Suprapubic skin (tissue), 4 donors: Measurements from ENCODE around the gene PDLIM3. TPM values are rescaled to one million over a fixed set of nuclear protein-coding genes. Genes with fewer than 3 reads are reported as not detected.

Experiments used
- DNase-seq, 2 donors: peaks; one replicate each; pipeline ENCODE4 v3.0.0-alpha.2; 2019; ENCODE audit warnings: low spot score in 2 of 2
- H3K27ac ChIP-seq: fragments of 200-600 bp; sonication (generic); one replicate; pipeline ENCODE4 v1.5.1; 2019
- H3K27me3 ChIP-seq: fragments of 200-600 bp; sonication (generic); one replicate; pipeline ENCODE4 v1.5.1; 2019
- H3K36me3 ChIP-seq: fragments of 200-600 bp; sonication (generic); one replicate; pipeline ENCODE4 v1.5.1; 2019
- H3K4me1 ChIP-seq: fragments of 200-600 bp; sonication (generic); one replicate; pipeline ENCODE4 v1.5.1; 2019
- H3K4me3 ChIP-seq: fragments of 200-600 bp; sonication (generic); one replicate; pipeline ENCODE4 v1.5.1; 2019; ENCODE audit warnings: mild to moderate bottlenecking
- H3K9me3 ChIP-seq: fragments of 200-600 bp; sonication (generic); one replicate; pipeline ENCODE4 v1.5.1; 2019
- EP300 ChIP-seq: sonication (generic); formaldehyde crosslinking; IDR thresholded peaks from one replicate; pipeline ENCODE4 v1.6.1; 2017; ENCODE audit warnings: antibody characterized with exemption
- POLR2A ChIP-seq, 2 donors: fragments of 450-650 bp; IDR thresholded peaks; one replicate each; pipeline ENCODE4 v1.6.1; 2017; ENCODE audit warnings: antibody characterized with exemption in 2 of 2, mild to moderate bottlenecking in 2 of 2, moderate library complexity in 2 of 2
- POLR2AphosphoS5 ChIP-seq, 3 donors: sonication (generic); formaldehyde crosslinking; IDR thresholded peaks; one replicate each; pipeline ENCODE4 v1.6.1; 2017; ENCODE audit warnings: antibody characterized with exemption in 3 of 3
- WGBS: methylation state at CpG from one replicate; pipeline ENCODE4 v1.1.5; 2018; 5-methylcytosine and 5-hydroxymethylcytosine counted together
- total RNA-seq, 4 donors: library from RNA; depleted of rRNA; stranded (reverse); fragments of >200 nt; gene quantifications; one replicate each; pipeline ENCODE4 v1.1.0, GENCODE V29; 2016
- TF ChIP-seq, protein P1 (sequence below), 2 donors: fragments of 200-600 bp in 1 of 2; fragments of 450-650 bp in 1 of 2; sonication (generic) in 1 of 2; IDR thresholded peaks; one replicate each; pipeline ENCODE4 v1.5.1; 2016 to 2019; ENCODE audit warnings: antibody characterized with exemption in 2 of 2, mild to moderate bottlenecking in 1 of 2, moderate library complexity in 1 of 2

PDLIM3 gene
- total RNA-seq, 4 donors from 2014 or later: 13.9 to 31.4 (median 23.1) TPM

DNA sequence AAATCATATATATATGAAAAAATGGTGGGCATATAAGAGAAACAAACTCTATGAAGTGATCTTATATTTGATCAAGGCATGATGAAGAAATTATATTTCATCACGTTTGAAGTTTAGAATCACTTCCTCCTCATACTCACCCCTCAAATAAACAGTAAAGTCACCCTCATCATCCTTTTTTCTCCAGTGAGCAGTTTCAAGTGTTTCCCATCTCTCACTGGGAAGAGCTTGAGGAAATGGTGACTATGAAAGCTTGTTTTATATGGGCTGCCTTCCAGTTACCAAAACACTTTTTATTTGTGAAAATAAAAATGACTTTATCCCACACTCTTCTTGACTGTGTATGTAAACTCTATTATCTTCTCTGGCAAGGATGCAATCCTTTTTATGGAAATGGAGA, 16.8 kb downstream of the PDLIM3 start:
- Histone ChIP-seq H3K9me3 (no peaks in the 10 kb centered on the region), H3K27me3 (no peaks in the 10 kb centered on the region), H3K4me1 (no peaks in the 10 kb centered on the region), H3K4me3 (no peak overlapping the region), H3K27ac (no peak overlapping the region), H3K36me3 (no peaks in the 10 kb centered on the region)
- no peak for DNase-seq
- TF ChIP-seq, protein P1, sequence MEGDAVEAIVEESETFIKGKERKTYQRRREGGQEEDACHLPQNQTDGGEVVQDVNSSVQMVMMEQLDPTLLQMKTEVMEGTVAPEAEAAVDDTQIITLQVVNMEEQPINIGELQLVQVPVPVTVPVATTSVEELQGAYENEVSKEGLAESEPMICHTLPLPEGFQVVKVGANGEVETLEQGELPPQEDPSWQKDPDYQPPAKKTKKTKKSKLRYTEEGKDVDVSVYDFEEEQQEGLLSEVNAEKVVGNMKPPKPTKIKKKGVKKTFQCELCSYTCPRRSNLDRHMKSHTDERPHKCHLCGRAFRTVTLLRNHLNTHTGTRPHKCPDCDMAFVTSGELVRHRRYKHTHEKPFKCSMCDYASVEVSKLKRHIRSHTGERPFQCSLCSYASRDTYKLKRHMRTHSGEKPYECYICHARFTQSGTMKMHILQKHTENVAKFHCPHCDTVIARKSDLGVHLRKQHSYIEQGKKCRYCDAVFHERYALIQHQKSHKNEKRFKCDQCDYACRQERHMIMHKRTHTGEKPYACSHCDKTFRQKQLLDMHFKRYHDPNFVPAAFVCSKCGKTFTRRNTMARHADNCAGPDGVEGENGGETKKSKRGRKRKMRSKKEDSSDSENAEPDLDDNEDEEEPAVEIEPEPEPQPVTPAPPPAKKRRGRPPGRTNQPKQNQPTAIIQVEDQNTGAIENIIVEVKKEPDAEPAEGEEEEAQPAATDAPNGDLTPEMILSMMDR (IDR thresholded peaks at IDR 0.05): no peak
- TF ChIP-seq POLR2A (IDR thresholded peaks at IDR 0.05) (no peak), POLR2AphosphoS5 (IDR thresholded peaks at IDR 0.05) (no peak), EP300 (no peak)
- 49% methylated on average over 1 of the region's 1 CpG for WGBS

DNA sequence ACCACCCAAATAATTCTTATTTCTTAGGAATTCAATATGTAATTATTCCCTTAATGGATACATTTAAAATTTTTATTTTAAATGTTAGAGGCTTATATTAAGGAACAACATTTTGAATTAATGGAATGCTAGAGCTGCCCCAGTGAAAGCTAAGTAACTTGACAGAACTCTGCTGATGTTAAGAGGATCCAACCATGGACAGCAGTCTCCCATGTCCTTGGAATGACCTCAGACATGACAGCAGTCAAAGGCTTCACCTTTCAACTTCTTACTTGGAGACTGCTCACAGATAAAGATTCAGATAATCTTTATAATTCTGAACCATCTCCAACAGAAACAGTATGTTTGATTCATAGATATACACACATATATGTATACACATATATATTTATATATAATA, 17.2 kb downstream of the PDLIM3 start:
- Histone ChIP-seq H3K27ac (no peak overlapping the region), H3K4me3 (no peak overlapping the region), H3K27me3 (no peaks in the 10 kb centered on the region), H3K9me3 (no peaks in the 10 kb centered on the region), H3K36me3 (no peaks in the 10 kb centered on the region), H3K4me1 (no peaks in the 10 kb centered on the region)
- TF ChIP-seq, protein P1 (IDR thresholded peaks at IDR 0.05): no peak
- TF ChIP-seq POLR2AphosphoS5 (IDR thresholded peaks at IDR 0.05) (no peak), EP300 (no peak)
- DNase-seq: no peak

- no peaks in the 10 kb centered on the region for H3K36me3 ChIP-seq
- no peak overlapping the region for H3K4me3 ChIP-seq
- H3K27ac ChIP-seq: no peak overlapping the region
- DNase-seq: no peak
- peaks cover 4% of the 10 kb centered on the region for H3K4me1 ChIP-seq
- WGBS: 86% methylated on average over 4 of the region's 4 CpGs
- no peaks in the 10 kb centered on the region for H3K27me3 ChIP-seq
- TF ChIP-seq EP300 (no peak), POLR2AphosphoS5 (IDR thresholded peaks at IDR 0.05) (no peak)
- TF ChIP-seq, protein P1 (IDR thresholded peaks at IDR 0.05): no peak
- no peaks in the 10 kb centered on the region for H3K9me3 ChIP-seq
Observed at GRCh38 chr4:185515248-185515647, 20.1 kb downstream of the PDLIM3 start.

GRCh38 chr4:185514182-185514697, 21.1 kb downstream of the PDLIM3 start:
- H3K27ac ChIP-seq: no peak overlapping the region

GRCh38 chr4:185513489-185514181, 21.7 kb downstream of the PDLIM3 start:
- H3K4me1 ChIP-seq: peaks cover 4% of the 10 kb centered on the region
- 67% methylated on average over 10 of the region's 10 CpGs for WGBS
- no peaks in the 10 kb centered on the region for H3K36me3 ChIP-seq
- H3K9me3 ChIP-seq: no peaks in the 10 kb centered on the region
- DNase-seq: no peak
- TF ChIP-seq POLR2AphosphoS5 (IDR thresholded peaks at IDR 0.05) (no peak), EP300 (no peak), POLR2A (IDR thresholded peaks at IDR 0.05) (no peak)
- TF ChIP-seq, protein P1 (IDR thresholded peaks at IDR 0.05): no peak
- no peaks in the 10 kb centered on the region for H3K27me3 ChIP-seq
- no peak overlapping the region for H3K4me3 ChIP-seq
- H3K27ac ChIP-seq: no peak overlapping the region

More at GRCh38 chr4:185514182-185514697, 21.1 kb downstream of the PDLIM3 start:
- TF ChIP-seq EP300 (no peak), POLR2AphosphoS5 (IDR thresholded peaks at IDR 0.05) (no peak), POLR2A (IDR thresholded peaks at IDR 0.05) (no peak)
- TF ChIP-seq, protein P1 (IDR thresholded peaks at IDR 0.05): no peak
- Histone ChIP-seq H3K4me3 (no peak overlapping the region), H3K27me3 (no peaks in the 10 kb centered on the region), H3K9me3 (no peaks in the 10 kb centered on the region), H3K4me1 (peaks cover 4% of the 10 kb centered on the region), H3K36me3 (no peaks in the 10 kb centered on the region)
- 90% methylated on average over 17 of the region's 17 CpGs for WGBS
- DNase-seq: no peak
